ENCODE results near the gene HEATR5A.
"Not testable (repeated sequence)": the region's sequence is repeated elsewhere in the genome, so short reads cannot be mapped to it uniquely, and the experiment has no call there.

GRCh38 chr14:31379125-31379947 is 41.0 kb downstream of the HEATR5A start:
- TF ChIP-seq POLR2AphosphoS5 (IDR thresholded peaks at IDR 0.05; ENCODE audit: low read depth, low read length); POLR2A (IDR thresholded peaks at IDR 0.05; ENCODE audit: low read depth, low read length); TAF1 (IDR thresholded peaks at IDR 0.05; ENCODE audit: borderline replicate concordance, low read depth, low read length): not testable (repeated sequence)
